SU-DHL-6 (cell line): ENCODE results near the gene SLC19A3.
"Not testable (repeated sequence)": the region's sequence is repeated elsewhere in the genome, so short reads cannot be mapped to it uniquely, and the experiment has no call there.

Source experiments
- H2AFZ ChIP-seq: fragments of 200-600 bp; sonication (generic); 2 replicates; pipeline ENCODE4 v1.6.1; 2014; ENCODE audit warnings: low read depth, mild to moderate bottlenecking, moderate library complexity, mixed read lengths, antibody characterized with exemption, low read length; ENCODE audit not compliant: severe bottlenecking
- H3F3A ChIP-seq: fragments of 200-600 bp; shearing (Covaris generic); 2 replicates; pipeline ENCODE4 v1.6.0; 2016; ENCODE audit warnings: antibody characterized with exemption, mild to moderate bottlenecking; ENCODE audit not compliant: insufficient read depth
- H3K27ac ChIP-seq: fragments of 200-600 bp; sonication (generic); 2 replicates; pipeline ENCODE4 v1.5.1; 2016; ENCODE audit warnings: low read depth, mild to moderate bottlenecking, low read length, moderate library complexity, mixed read lengths
- H3K27me3 ChIP-seq: fragments of 200-600 bp; sonication (generic), shearing (Covaris generic); 2 replicates; pipeline ENCODE4 v1.6.0; 2014; ENCODE audit warnings: mild to moderate bottlenecking, low read length
- H3K36me3 ChIP-seq: fragments of 200-600 bp; sonication (generic); 2 replicates; pipeline ENCODE4 v1.6.1; 2014; ENCODE audit warnings: mild to moderate bottlenecking, low read length, mixed read lengths
- H3K4me2 ChIP-seq: fragments of 300-600, 200-600 bp; shearing (Covaris generic), sonication (generic); 2 replicates; pipeline ENCODE4 v1.6.0; 2014; ENCODE audit warnings: low read length, low read depth, mild to moderate bottlenecking; ENCODE audit not compliant: poor library complexity, severe bottlenecking
- H3K4me3 ChIP-seq: fragments of 200-600 bp; sonication (generic); 2 replicates; pipeline ENCODE4 v1.5.1; 2014; ENCODE audit warnings: antibody characterized with exemption, low read length, mild to moderate bottlenecking, mixed read lengths; ENCODE audit not compliant: insufficient read depth, poor library complexity, severe bottlenecking
- H3K79me2 ChIP-seq: fragments of 200-600 bp; sonication (generic); 2 replicates; pipeline ENCODE4 v1.6.1; 2014; ENCODE audit warnings: mild to moderate bottlenecking, low read length, moderate library complexity; ENCODE audit not compliant: insufficient read depth
- H3K9ac ChIP-seq: fragments of 200-600 bp; sonication (generic); 2 replicates; pipeline ENCODE4 v1.7.0; 2014; ENCODE audit warnings: mild to moderate bottlenecking, low read length
- H3K9me2 ChIP-seq: fragments of 200-600 bp; sonication (generic); replicated peaks from 2 replicates; pipeline ENCODE4 v1.6.1; 2014; ENCODE audit warnings: low read length; ENCODE audit not compliant: insufficient read depth
- H3K9me3 ChIP-seq: fragments of 200-600 bp; sonication (generic); 2 replicates; pipeline ENCODE4 v1.6.1; 2014; ENCODE audit warnings: low read length, mixed read lengths; ENCODE audit not compliant: insufficient read depth
- H4K20me1 ChIP-seq: fragments of 200-600 bp; sonication (generic); 2 replicates; pipeline ENCODE4 v1.6.1; 2014; ENCODE audit warnings: low read depth, mild to moderate bottlenecking, antibody characterized with exemption, low read length, moderate library complexity, mixed read lengths
- EZH2phosphoT487 ChIP-seq: fragments of 200-600 bp; sonication (generic), shearing (Covaris generic); conservative IDR thresholded peaks from 2 replicates; pipeline ENCODE4 v1.6.1; 2018; ENCODE audit warnings: mild to moderate bottlenecking, antibody characterized with exemption, low read length, moderate library complexity, mixed read lengths
- TF ChIP-seq, protein P1 (sequence below): fragments of 200-600 bp; sonication (generic); IDR thresholded peaks from one replicate; pipeline ENCODE4 v1.5.1; 2017; ENCODE audit warnings: antibody characterized with exemption, mild to moderate bottlenecking, low read length, moderate library complexity; ENCODE audit not compliant: insufficient read depth, poor library complexity, severe bottlenecking

The SLC19A3 gene

DNA sequence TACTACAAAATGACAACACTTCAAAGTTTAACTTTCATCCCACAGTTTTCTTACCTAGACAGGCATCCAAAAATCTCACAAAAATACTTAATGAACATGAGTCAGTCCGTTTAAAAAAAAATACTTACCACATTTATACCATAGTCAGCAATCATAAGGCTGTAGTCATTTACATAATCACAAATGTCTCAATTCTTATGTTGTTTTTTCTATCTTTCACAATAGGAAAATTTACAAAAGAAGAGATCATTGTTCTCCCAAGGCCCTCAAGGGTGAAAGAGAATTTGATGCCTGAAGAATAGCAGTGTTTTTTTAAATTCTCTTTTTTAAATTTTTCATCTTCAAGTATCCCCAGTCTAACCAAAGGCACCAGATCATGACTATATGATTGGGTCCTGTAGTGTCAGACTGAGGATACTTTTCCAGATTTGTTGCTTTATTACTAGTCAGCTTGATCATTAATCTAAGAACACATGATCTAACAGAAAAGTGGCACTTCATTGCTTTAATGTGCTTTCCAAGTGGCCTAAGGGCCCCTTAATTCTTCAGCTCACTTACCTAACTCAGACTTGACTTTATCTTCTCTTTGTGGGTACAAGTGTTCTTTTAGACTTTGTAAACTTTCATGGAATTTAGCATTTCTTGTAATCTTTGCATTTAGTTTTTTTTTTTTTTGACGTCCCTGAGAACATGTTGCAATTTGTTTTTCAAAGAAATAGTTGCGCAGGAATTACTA lies 46.5 kb downstream of the SLC19A3 start:
- H4K20me1 ChIP-seq, result no peaks in the 10 kb centered on the region
- H3K36me3 ChIP-seq, result no peaks in the 10 kb centered on the region
- H3K27me3 ChIP-seq, result no peaks in the 10 kb centered on the region

GRCh38 chr2:227666631-227667170 lies 51.1 kb downstream of the SLC19A3 start, which contains the start of gene SCYGR5:
Gene SCYGR5, plus strand, starts transcription at chr2:227666804. Its CDS starts 0 bp downstream, at chr2:227666804.
- not testable (repeated sequence) for H3K9me2 ChIP-seq, H3K36me3 ChIP-seq, H3K9ac ChIP-seq, H4K20me1 ChIP-seq, H3F3A ChIP-seq, H3K27ac ChIP-seq, H3K79me2 ChIP-seq, H3K9me3 ChIP-seq, H3K27me3 ChIP-seq, H2AFZ ChIP-seq, H3K4me2 ChIP-seq, H3K4me3 ChIP-seq

More for the DNA sequence above, 46.5 kb downstream of the SLC19A3 start:
- TF ChIP-seq, protein P1, sequence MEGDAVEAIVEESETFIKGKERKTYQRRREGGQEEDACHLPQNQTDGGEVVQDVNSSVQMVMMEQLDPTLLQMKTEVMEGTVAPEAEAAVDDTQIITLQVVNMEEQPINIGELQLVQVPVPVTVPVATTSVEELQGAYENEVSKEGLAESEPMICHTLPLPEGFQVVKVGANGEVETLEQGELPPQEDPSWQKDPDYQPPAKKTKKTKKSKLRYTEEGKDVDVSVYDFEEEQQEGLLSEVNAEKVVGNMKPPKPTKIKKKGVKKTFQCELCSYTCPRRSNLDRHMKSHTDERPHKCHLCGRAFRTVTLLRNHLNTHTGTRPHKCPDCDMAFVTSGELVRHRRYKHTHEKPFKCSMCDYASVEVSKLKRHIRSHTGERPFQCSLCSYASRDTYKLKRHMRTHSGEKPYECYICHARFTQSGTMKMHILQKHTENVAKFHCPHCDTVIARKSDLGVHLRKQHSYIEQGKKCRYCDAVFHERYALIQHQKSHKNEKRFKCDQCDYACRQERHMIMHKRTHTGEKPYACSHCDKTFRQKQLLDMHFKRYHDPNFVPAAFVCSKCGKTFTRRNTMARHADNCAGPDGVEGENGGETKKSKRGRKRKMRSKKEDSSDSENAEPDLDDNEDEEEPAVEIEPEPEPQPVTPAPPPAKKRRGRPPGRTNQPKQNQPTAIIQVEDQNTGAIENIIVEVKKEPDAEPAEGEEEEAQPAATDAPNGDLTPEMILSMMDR, result no peak
- no peak for TF ChIP-seq EZH2phosphoT487
- no peak overlapping the region for H3K4me3 ChIP-seq
- H3F3A ChIP-seq, result no peaks in the 10 kb centered on the region
- H3K9me3 ChIP-seq, result no peaks in the 10 kb centered on the region
- H3K27ac ChIP-seq, result no peak overlapping the region
- H3K79me2 ChIP-seq, result no peaks in the 10 kb centered on the region
- no peak overlapping the region for H3K9ac ChIP-seq
- no peaks in the 10 kb centered on the region for H3K9me2 ChIP-seq
- H3K4me2 ChIP-seq, result no peak overlapping the region
- H2AFZ ChIP-seq, result no peak overlapping the region

DNA sequence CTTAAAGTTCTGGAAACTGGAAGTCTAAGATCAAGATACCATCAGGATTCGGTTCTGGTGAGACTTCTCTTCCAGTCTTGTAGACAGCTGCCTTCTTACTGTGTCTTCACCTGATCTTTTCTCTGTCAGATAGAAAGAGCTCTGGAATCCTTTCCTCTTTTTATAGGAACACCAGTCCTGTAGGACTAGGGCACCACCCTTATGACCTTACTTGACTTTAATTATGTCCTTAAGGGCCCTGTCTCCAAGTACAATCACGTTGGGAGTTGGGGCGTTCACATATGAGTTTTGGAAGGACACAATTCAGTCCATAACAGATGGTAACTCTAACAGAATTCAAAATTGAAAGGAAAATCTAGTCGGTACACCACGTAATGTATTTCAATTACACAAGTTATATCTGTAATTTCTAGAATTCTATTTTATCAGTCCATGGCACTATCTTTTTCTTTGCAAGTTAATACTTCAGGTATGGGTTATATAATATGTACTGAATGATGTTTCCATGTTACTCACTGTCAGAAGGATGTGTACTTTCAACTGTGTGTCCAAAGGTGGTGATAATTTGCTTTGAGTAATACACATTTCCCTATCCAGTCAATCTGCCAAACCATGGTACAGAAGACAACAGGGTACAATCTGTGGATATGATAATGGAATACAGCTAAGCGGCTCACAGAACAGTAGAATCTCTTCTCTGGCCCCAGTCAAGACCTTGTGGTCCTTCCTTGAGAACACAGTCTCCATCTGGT lies 52.5 kb downstream of the SLC19A3 start:
- TF ChIP-seq, protein P1, result no peak
- no peak for TF ChIP-seq EZH2phosphoT487
- Histone ChIP-seq H2AFZ (no peak overlapping the region), H3K36me3 (no peaks in the 10 kb centered on the region), H3K27me3 (no peaks in the 10 kb centered on the region), H3K9ac (no peak overlapping the region), H3K4me3 (no peak overlapping the region), H3K4me2 (no peak overlapping the region), H3K79me2 (no peaks in the 10 kb centered on the region), H3F3A (no peaks in the 10 kb centered on the region), H3K9me3 (no peaks in the 10 kb centered on the region), H4K20me1 (no peaks in the 10 kb centered on the region), H3K9me2 (no peaks in the 10 kb centered on the region), H3K27ac (no peak overlapping the region)
